Measurements from ENCODE around the gene SAMHD1. TPM values are rescaled to one million over a fixed set of nuclear protein-coding genes. Genes with fewer than 3 reads are reported as not detected.
"Not testable (repeated sequence)": the region's sequence is repeated elsewhere in the genome, so short reads cannot be mapped to it uniquely, and the experiment has no call there.

The SAMHD1 gene
- total RNA-seq, 1 donor, result 75.1 TPM

DNA sequence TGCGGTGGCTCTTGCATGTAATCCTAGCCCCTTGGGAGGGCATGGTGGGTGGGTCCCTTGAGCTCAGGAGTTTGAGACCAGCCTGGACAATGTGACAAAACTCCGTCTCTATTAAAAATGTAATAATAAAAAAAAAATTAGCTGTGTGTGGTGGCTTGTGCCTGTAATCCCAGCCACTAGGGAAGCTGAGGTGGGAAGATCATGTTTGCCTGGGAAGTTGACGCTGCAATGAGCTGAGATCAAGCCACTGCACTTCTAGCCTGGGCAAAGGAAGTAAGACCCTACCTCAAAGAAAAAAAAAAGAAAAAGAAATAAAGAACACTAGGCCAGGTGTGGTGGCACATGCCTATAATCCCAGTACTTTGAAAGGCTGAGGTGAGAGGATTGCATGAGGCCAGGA, 4.5 kb upstream of the SAMHD1 start:
- no peak for DNase-seq (ENCODE audit: low read depth)
- no peak for TF ChIP-seq CTCF (IDR thresholded peaks at IDR 0.05; ENCODE audit: insufficient read depth, low read depth, low read length)
- no peak overlapping the region for H3K4me3 ChIP-seq (ENCODE audit: low read depth, low read length)

DNA sequence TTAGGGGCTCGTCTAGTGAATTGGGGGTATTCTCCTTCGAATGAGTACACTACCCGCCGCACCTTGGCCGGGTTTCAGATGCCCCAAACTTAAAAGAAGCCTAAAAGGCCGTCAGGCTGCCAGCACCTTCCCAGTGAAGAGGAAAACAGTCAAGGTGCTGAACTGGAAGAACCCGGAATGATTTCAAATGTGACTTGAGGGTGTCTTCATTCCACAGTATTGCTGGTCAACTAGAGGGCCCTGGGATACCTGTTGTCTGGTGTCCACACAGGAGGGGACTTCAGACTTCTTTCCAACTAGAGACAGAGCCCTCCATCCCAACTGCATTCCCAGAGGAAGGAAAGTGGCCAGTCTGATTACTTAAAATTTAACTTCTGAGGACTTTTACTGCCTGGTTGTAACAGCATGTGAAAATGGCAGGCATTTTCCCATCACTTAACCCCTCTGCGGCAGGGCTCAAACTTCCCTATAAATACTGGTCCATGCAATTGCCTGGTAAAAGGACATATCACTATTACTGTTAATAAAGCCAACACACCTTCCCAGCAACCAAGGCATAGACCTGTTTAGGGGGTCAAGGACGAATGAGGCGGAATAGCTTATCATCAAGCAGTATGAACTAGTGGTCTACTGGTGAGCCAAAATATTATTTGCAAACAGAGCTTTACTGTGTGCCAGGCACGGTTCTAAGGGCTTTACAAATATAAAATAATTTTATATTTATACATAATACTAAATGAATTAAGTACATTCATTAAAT, 651 bp upstream of the SAMHD1 start:
- no peak for TF ChIP-seq CTCF (IDR thresholded peaks at IDR 0.05; ENCODE audit: insufficient read depth, low read depth, low read length)
- no peak for DNase-seq (ENCODE audit: low read depth)
- H3K4me3 ChIP-seq (ENCODE audit: low read depth, low read length), result peak overlapping the region; percentile 88

DNA sequence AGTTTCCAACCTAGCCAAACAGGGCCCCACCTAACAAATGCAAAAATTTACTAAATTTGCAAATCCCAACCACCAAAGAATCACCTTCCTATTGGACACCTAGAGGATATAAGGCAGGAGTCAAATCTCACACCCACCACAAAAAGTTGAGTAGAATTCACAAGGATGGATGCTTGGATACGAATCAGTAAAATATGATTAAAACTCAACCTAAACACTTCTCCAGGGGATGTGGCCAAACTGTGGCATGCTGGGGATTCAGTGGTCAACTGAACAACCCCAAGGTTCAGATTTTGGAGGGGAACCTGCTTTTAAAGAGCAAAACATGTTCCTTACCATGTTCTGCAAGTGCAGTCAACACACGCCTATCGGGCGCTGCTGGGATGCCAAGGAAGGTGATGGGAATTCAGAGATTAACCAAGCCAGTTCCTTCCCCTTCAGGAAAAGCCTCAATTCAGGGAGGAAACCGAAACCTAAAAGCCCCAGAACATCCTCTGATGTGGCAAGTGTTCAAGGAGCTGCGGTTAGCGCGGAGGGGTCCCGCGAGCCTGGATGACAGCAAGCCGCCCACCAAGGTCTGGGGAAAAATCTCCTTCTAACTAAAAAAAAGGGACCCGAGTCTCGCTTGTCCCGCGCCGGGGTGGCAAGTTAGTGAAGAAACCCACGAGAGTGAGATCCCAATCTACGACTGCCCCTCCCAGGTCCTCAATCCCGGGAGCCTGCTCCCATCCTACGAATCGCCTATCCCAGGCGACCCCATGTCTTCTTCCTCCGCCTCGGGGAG, 902 bp downstream of the SAMHD1 start:
- H3K4me3 ChIP-seq (ENCODE audit: low read depth, low read length), result peak overlapping the region; percentile 88
- peak; percentile 55 for DNase-seq (ENCODE audit: low read depth)
- TF ChIP-seq CTCF (IDR thresholded peaks at IDR 0.05; ENCODE audit: insufficient read depth, low read depth, low read length), result no peak

GRCh38 chr20:36941401-36941835, 10.1 kb downstream of the SAMHD1 start:
- no peak for TF ChIP-seq CTCF (IDR thresholded peaks at IDR 0.05; ENCODE audit: insufficient read depth, low read depth, low read length)
- H3K4me3 ChIP-seq (ENCODE audit: low read depth, low read length), result no peak overlapping the region
- peak; percentile 53 for DNase-seq (ENCODE audit: low read depth)

DNA sequence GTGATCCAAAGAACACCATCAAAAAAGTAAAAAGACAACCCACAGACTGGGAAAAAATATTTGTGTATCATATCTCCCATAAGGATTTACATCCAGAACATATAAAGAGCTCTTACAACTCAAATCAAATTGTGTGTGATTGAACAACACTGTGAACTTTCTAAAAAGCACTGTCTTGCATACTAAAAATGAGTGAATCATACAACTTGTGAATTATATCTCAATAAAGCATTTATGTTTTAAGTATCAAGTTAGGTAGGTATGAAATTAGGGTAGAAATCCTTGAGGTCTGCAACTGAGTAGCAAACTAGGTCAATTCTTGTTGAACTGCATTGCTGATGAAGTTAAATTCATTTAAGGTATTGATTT, 14.1 kb downstream of the SAMHD1 start:
- TF ChIP-seq CTCF (IDR thresholded peaks at IDR 0.05; ENCODE audit: insufficient read depth, low read depth, low read length), result no peak
- no peak overlapping the region for H3K4me3 ChIP-seq (ENCODE audit: low read depth, low read length)
- no peak for DNase-seq (ENCODE audit: low read depth)

- H3K4me3 ChIP-seq (ENCODE audit: low read depth, low read length); DNase-seq (ENCODE audit: low read depth): not testable (repeated sequence)
Measured at GRCh38 chr20:36936761-36937401, 14.6 kb downstream of the SAMHD1 start.

DNA sequence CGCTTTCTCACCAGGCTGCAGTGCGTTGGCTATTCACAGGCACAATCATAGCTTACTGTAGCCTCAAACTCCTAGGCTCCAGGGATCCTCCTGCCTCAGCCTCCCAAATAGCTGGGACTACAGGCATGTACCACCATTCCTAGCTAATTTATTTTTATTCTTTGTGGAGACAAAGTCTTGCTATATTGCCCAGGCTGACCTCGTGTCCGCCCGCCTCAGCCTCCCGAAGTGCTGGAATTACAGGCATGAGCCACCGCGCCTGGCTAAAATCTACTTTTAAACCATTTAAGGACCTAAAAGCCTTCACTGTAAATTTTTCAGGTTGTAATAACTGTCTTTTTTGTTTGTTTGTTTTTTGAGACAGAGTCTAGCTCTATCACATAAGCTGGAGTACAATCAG, 15.2 kb downstream of the SAMHD1 start:
- TF ChIP-seq CTCF (IDR thresholded peaks at IDR 0.05; ENCODE audit: insufficient read depth, low read depth, low read length), result no peak
- no peak for DNase-seq (ENCODE audit: low read depth)
- no peak overlapping the region for H3K4me3 ChIP-seq (ENCODE audit: low read depth, low read length)

DNA sequence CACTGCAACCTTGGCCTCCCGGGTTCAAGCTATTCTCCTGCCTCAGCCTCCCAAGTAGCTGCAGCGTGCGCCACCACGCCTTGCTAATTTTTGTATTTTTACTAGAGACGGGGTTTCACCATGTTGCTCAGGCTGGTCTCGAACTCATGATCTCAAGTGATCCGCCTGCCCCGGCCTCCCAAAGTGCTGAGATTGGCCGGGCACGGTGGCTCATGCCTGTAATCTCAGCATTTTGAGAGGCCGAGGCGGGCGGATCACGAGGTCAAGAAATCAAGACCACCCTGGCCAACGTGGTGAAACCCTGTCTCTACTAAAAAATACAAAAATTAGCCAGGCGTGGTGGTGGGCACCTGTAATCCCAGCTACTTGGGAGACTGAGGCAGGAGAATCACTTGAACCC, 17.9 kb downstream of the SAMHD1 start:
- not testable (repeated sequence) for H3K4me3 ChIP-seq (ENCODE audit: low read depth, low read length); DNase-seq (ENCODE audit: low read depth)

All from fibroblast of villous mesenchyme (primary cell).